HG03045 (cell line): ENCODE data around the gene SPAG17.

Source experiments
- ATAC-seq: cut with Tn5 transposase; IDR thresholded peaks from one replicate; pipeline ENCODE4 v1.9.1; 2021; ENCODE audit warnings: mild to moderate bottlenecking, moderate library complexity; ENCODE audit not compliant: unreplicated experiment

The SPAG17 gene

GRCh38 chr1:118081387-118081786 lies 103.6 kb downstream of the SPAG17 start:
- no peak for ATAC-seq

GRCh38 chr1:118077331-118078045 lies 107.5 kb downstream of the SPAG17 start:
- ATAC-seq = no peak

- no peak for ATAC-seq
These were observed 109.9 kb downstream of the SPAG17 start for GRCh38 chr1:118075116-118075515.

GRCh38 chr1:118073648-118074435 lies 111.2 kb downstream of the SPAG17 start:
- no peak for ATAC-seq

- ATAC-seq = no peak
These were observed 135.0 kb downstream of the SPAG17 start for GRCh38 chr1:118049981-118050380.

GRCh38 chr1:118047650-118048224 lies 137.3 kb downstream of the SPAG17 start:
- no peak for ATAC-seq

- no peak for ATAC-seq
These were observed 137.9 kb downstream of the SPAG17 start for GRCh38 chr1:118047006-118047649.

- no peak for ATAC-seq
These were observed 141.4 kb downstream of the SPAG17 start for GRCh38 chr1:118043624-118044023.

- ATAC-seq = no peak
These were observed 142.5 kb downstream of the SPAG17 start for GRCh38 chr1:118042501-118042900.

GRCh38 chr1:118039170-118039569 lies 145.9 kb downstream of the SPAG17 start:
- ATAC-seq = no peak

GRCh38 chr1:118032883-118033282 lies 152.1 kb downstream of the SPAG17 start:
- ATAC-seq = no peak

GRCh38 chr1:118028267-118028666 lies 156.8 kb downstream of the SPAG17 start:
- no peak for ATAC-seq

GRCh38 chr1:118023199-118023598 lies 161.8 kb downstream of the SPAG17 start:
- no peak for ATAC-seq

- no peak for ATAC-seq
These were observed 163.4 kb downstream of the SPAG17 start for GRCh38 chr1:118021668-118022067.

- no peak for ATAC-seq
These were observed 167.0 kb downstream of the SPAG17 start for GRCh38 chr1:118018060-118018459.

GRCh38 chr1:118013938-118014337 lies 171.1 kb downstream of the SPAG17 start:
- ATAC-seq = no peak

GRCh38 chr1:118013336-118013735 lies 171.7 kb downstream of the SPAG17 start:
- ATAC-seq = no peak

GRCh38 chr1:118012515-118013124 lies 172.4 kb downstream of the SPAG17 start:
- no peak for ATAC-seq

GRCh38 chr1:118008011-118008410 lies 177.0 kb downstream of the SPAG17 start:
- no peak for ATAC-seq

- ATAC-seq = no peak
These were observed 177.6 kb downstream of the SPAG17 start for GRCh38 chr1:118007391-118007790.

- no peak for ATAC-seq
These were observed 180.7 kb downstream of the SPAG17 start for GRCh38 chr1:118004312-118004711.
